GM12878 (cell line): ENCODE measurements around the gene PPP2R3A.
"Not testable (repeated sequence)": the region's sequence is repeated elsewhere in the genome, so short reads cannot be mapped to it uniquely, and the experiment has no call there.

Experiments
- ASH2L ChIP-seq: fragments of 300-600, 200-600 bp; sonication (generic); IDR thresholded peaks from 2 replicates; pipeline ENCODE4 v1.6.1; 2017; ENCODE audit warnings: low read depth, mild to moderate bottlenecking, borderline replicate concordance
- CTCF ChIP-seq, 3 experiments: IDR thresholded peaks in 2 of 3; conservative IDR thresholded peaks in 1 of 3; 2 replicates each; pipeline ENCODE4 v1.5.1; 2011; ENCODE audit warnings: low read depth in 3 of 3, low read length in 3 of 3, mild to moderate bottlenecking in 3 of 3, control low read depth in 2 of 3, moderate library complexity in 2 of 3, inconsistent platforms in 1 of 3, mixed read lengths in 1 of 3; ENCODE audit not compliant: control insufficient read depth in 2 of 3, insufficient read depth in 1 of 3; ENCODE audit errors: extremely low read depth in 1 of 3
- KLF5 ChIP-seq: fragments of 450-650 bp; IDR thresholded peaks from 2 replicates; pipeline ENCODE4 v1.6.1; 2014; ENCODE audit warnings: mild to moderate bottlenecking; ENCODE audit not compliant: partially characterized antibody
- POLR2AphosphoS5 ChIP-seq: IDR thresholded peaks from 2 replicates; pipeline ENCODE4 v1.6.1; 2011; ENCODE audit warnings: mild to moderate bottlenecking, low read length, inconsistent platforms
- RAD51 ChIP-seq: fragments of 450-650 bp; IDR thresholded peaks from 2 replicates; pipeline ENCODE4 v1.6.1; 2016; ENCODE audit warnings: moderate library complexity, mild to moderate bottlenecking, inconsistent platforms
- ZNF622 ChIP-seq: fragments of 450-650 bp; IDR thresholded peaks from 2 replicates; pipeline ENCODE4 v1.6.1; 2017; ENCODE audit warnings: mild to moderate bottlenecking, inconsistent platforms

GRCh38 chr3:136192195-136192594 lies 226.7 kb downstream of the PPP2R3A start:
- TF ChIP-seq CTCF (IDR thresholded peaks at IDR 0.05 in 2 of 3, conservative IDR thresholded peaks at IDR 0.05 in 1 of 3; ENCODE audit: control insufficient read depth in 2 of 3, extremely low read depth in 1 of 3, insufficient read depth in 1 of 3, low read depth in 3 of 3, low read length in 3 of 3); ZNF622; ASH2L; KLF5; POLR2AphosphoS5; RAD51: not testable (repeated sequence)
